GM12873 (cell line): ENCODE measurements around the gene MIA3.
A peak's percentile ranks its signal among the peaks of the same experiment; 100 is the strongest.

ENCODE experiments used
- CTCF ChIP-seq: IDR thresholded peaks from 2 replicates; pipeline ENCODE4 v1.5.1; 2012; ENCODE audit warnings: low read depth, mild to moderate bottlenecking, moderate library complexity, low read length, control low read depth; ENCODE audit not compliant: insufficient read depth; ENCODE audit errors: missing control alignments

Gene MIA3

GRCh38 chr1:222623458-222623857 is 5.6 kb downstream of the MIA3 start:
- no peak for TF ChIP-seq CTCF

- TF ChIP-seq CTCF: no peak
Observed at GRCh38 chr1:222624214-222624613, 6.3 kb downstream of the MIA3 start.

- no peak for TF ChIP-seq CTCF
Observed at GRCh38 chr1:222627232-222627631, 9.3 kb downstream of the MIA3 start.

- TF ChIP-seq CTCF: no peak
Observed at GRCh38 chr1:222629921-222630535, 12.1 kb downstream of the MIA3 start.

GRCh38 chr1:222631611-222632208 is 13.8 kb downstream of the MIA3 start:
- TF ChIP-seq CTCF: no peak

- TF ChIP-seq CTCF: no peak
Observed at GRCh38 chr1:222632749-222633148, 14.9 kb downstream of the MIA3 start.

- peak; percentile 82 for TF ChIP-seq CTCF
Observed at GRCh38 chr1:222634180-222635013, 16.5 kb downstream of the MIA3 start.
